H1 (cell line): ENCODE measurements around the gene IL12RB2. TPM values are rescaled to one million over a fixed set of nuclear protein-coding genes. Genes with fewer than 3 reads are reported as not detected.

Experiments used
- CTCF ChIA-PET: fragments of 300-600 bp; sonication (Branson Sonifier 250); formaldehyde crosslinking; loops from one replicate; lab custom pipeline; 2021; ENCODE audit not compliant: partially characterized antibody; lab: Charles Lee
- POLR2A ChIA-PET: fragments of 300-600 bp; sonication (Branson Sonifier 250); formaldehyde crosslinking; loops from one replicate; lab custom pipeline; 2021; ENCODE audit warnings: inconsistent platforms; ENCODE audit not compliant: partially characterized antibody; lab: Charles Lee
- DNase-seq, 2 experiments: peaks; one replicate each; pipeline versions ENCODE4 v3.0.0 to v3.0.0-alpha.2; 2010 to 2022; ENCODE audit warnings: low spot score in 2 of 2, low read depth in 1 of 2, mixed read lengths in 1 of 2
- FAIRE-seq: peaks from 2 replicates; lab custom pipeline; 2011; peaks lifted over from hg19 to GRCh38; lab: Jason Lieb, UNC
- H2AFZ ChIP-seq: 2 replicates; pipeline ENCODE4 v1.8.1; 2012; ENCODE audit warnings: low read length, inconsistent platforms
- H2AK5ac ChIP-seq: 2 replicates; pipeline ENCODE4 v1.6.1; 2013; ENCODE audit warnings: low read depth, low read length
- H2BK120ac ChIP-seq: replicated peaks from 2 replicates; pipeline ENCODE3; 2013; ENCODE audit warnings: low read depth, low read length, inconsistent platforms
- H2BK12ac ChIP-seq: 2 replicates; pipeline ENCODE4 v1.6.1; 2013; ENCODE audit warnings: low read depth, low read length
- H2BK15ac ChIP-seq: 2 replicates; pipeline ENCODE4 v1.6.1; 2013; ENCODE audit warnings: low read length
- H2BK20ac ChIP-seq: 2 replicates; pipeline ENCODE4 v1.6.1; 2013; ENCODE audit warnings: low read length
- H2BK5ac ChIP-seq: 2 replicates; pipeline ENCODE4 v1.6.1; 2013; ENCODE audit warnings: low read depth, low read length
- H3K14ac ChIP-seq: 2 replicates; pipeline ENCODE4 v1.6.1; 2013; ENCODE audit warnings: inconsistent platforms; ENCODE audit not compliant: insufficient read length
- H3K18ac ChIP-seq: 2 replicates; pipeline ENCODE4 v1.6.1; 2013; ENCODE audit warnings: low read length; ENCODE audit errors: extremely low read depth
- H3K23ac ChIP-seq: 2 replicates; pipeline ENCODE4 v1.6.1; 2013; ENCODE audit warnings: inconsistent platforms; ENCODE audit not compliant: insufficient read length
- H3K23me2 ChIP-seq: 2 replicates; pipeline ENCODE4 v1.6.1; 2013; ENCODE audit warnings: low read depth, low read length
- H3K27ac ChIP-seq: 2 replicates; pipeline ENCODE4 v1.6.1; 2011; ENCODE audit warnings: low read depth, low read length, inconsistent platforms
- H3K27me3 ChIP-seq, 4 experiments: replicated peaks in 1 of 4; 1 replicate in 1 of 4; 2 replicates in 3 of 4; pipeline versions ENCODE4 v1.6.1 to v1.8.1; 2011 to 2013; ENCODE audit warnings: low read length in 3 of 4, mild to moderate bottlenecking in 3 of 4, inconsistent platforms in 2 of 4, mixed read lengths in 2 of 4, moderate library complexity in 1 of 4; ENCODE audit not compliant: control insufficient read depth in 3 of 4, insufficient read depth in 3 of 4; ENCODE audit errors: extremely low read depth in 1 of 4
- H3K36me3 ChIP-seq, 4 experiments: 2 replicates each; pipeline versions ENCODE4 v1.6.1 to v1.8.1; 2011 to 2013; ENCODE audit warnings: mild to moderate bottlenecking in 4 of 4, low read length in 3 of 4, moderate library complexity in 2 of 4, control low read depth in 1 of 4, inconsistent platforms in 1 of 4; ENCODE audit not compliant: insufficient read depth in 4 of 4, control insufficient read depth in 2 of 4
- H3K4ac ChIP-seq: replicated peaks from 2 replicates; pipeline ENCODE3; 2013; ENCODE audit warnings: low read length, low read depth, mixed read lengths, inconsistent platforms; ENCODE audit not compliant: insufficient read length
- H3K4me1 ChIP-seq, 4 experiments: replicated peaks in 1 of 4; 1 replicate in 1 of 4; 2 replicates in 3 of 4; pipeline versions ENCODE4 v1.6.1 to v1.8.1; 2011 to 2013; ENCODE audit warnings: low read length in 3 of 4, inconsistent platforms in 2 of 4, mixed read lengths in 1 of 4; ENCODE audit not compliant: insufficient read depth in 4 of 4, control insufficient read depth in 3 of 4
- H3K4me2 ChIP-seq, 2 experiments: 2 replicates each; pipeline versions ENCODE4 v1.6.1 to v1.8.1; 2011 to 2013; ENCODE audit warnings: low read depth in 2 of 2, low read length in 2 of 2, control low read depth in 1 of 2, inconsistent platforms in 1 of 2, mild to moderate bottlenecking in 1 of 2; ENCODE audit not compliant: insufficient read depth in 1 of 2
- H3K4me3 ChIP-seq, 4 experiments: fragments of 200-600, 300-600 bp in 1 of 4; sonication (generic), shearing (Covaris generic), sonication (Bioruptor Twin) in 1 of 4; 2 replicates each; pipeline versions ENCODE4 v1.5.1 to v1.8.1; 2011 to 2016; ENCODE audit warnings: low read length in 4 of 4, low read depth in 3 of 4, control low read depth in 2 of 4, inconsistent platforms in 2 of 4, mild to moderate bottlenecking in 2 of 4, mixed read lengths in 1 of 4, moderate library complexity in 1 of 4; ENCODE audit not compliant: insufficient read depth in 2 of 4; ENCODE audit errors: extremely low read depth in 1 of 4
- H3K56ac ChIP-seq: replicated peaks from 2 replicates; pipeline ENCODE3; 2013; ENCODE audit warnings: low read depth, mild to moderate bottlenecking, mixed read lengths, low read length, inconsistent platforms; ENCODE audit not compliant: insufficient read length
- H3K79me1 ChIP-seq: 2 replicates; pipeline ENCODE4 v1.6.1; 2013; ENCODE audit warnings: low read depth, low read length, control low read depth
- H3K79me2 ChIP-seq, 2 experiments: 2 replicates each; pipeline versions ENCODE4 v1.6.1 to v1.8.1; 2012 to 2013; ENCODE audit warnings: low read length in 2 of 2, mild to moderate bottlenecking in 2 of 2, inconsistent platforms in 1 of 2; ENCODE audit not compliant: insufficient read depth in 2 of 2, control insufficient read depth in 1 of 2
- H3K9ac ChIP-seq, 4 experiments: replicated peaks in 1 of 4; 1 replicate in 1 of 4; 2 replicates in 3 of 4; pipeline versions ENCODE4 v1.6.1 to v1.8.1; 2011 to 2013; ENCODE audit warnings: low read depth in 3 of 4, low read length in 3 of 4, control low read depth in 2 of 4, mild to moderate bottlenecking in 2 of 4, moderate library complexity in 2 of 4, inconsistent platforms in 1 of 4; ENCODE audit errors: extremely low read depth in 1 of 4
- H3K9me3 ChIP-seq, 2 experiments: 2 replicates each; pipeline versions ENCODE4 v1.6.1 to v1.8.1; 2012 to 2013; ENCODE audit warnings: mild to moderate bottlenecking in 2 of 2, moderate library complexity in 2 of 2, control low read depth in 1 of 2, inconsistent platforms in 1 of 2, low read depth in 1 of 2, low read length in 1 of 2, mixed read lengths in 1 of 2; ENCODE audit not compliant: insufficient read depth in 2 of 2
- H4K20me1 ChIP-seq, 2 experiments: replicated peaks in 1 of 2; 2 replicates each; pipeline versions ENCODE3 to v1.8.1; 2011 to 2013; ENCODE audit warnings: inconsistent platforms in 2 of 2, low read length in 2 of 2, mild to moderate bottlenecking in 1 of 2; ENCODE audit not compliant: insufficient read depth in 2 of 2, control insufficient read depth in 1 of 2
- H4K5ac ChIP-seq: 2 replicates; pipeline ENCODE4 v1.6.1; 2013; ENCODE audit warnings: low read length, low read depth, mixed read lengths, inconsistent platforms; ENCODE audit not compliant: insufficient read length
- H4K8ac ChIP-seq: 2 replicates; pipeline ENCODE4 v1.8.0; 2013; ENCODE audit warnings: mild to moderate bottlenecking, moderate library complexity, low read length, inconsistent platforms; ENCODE audit not compliant: insufficient read depth; ENCODE audit errors: extremely low read depth
- H4K91ac ChIP-seq: replicated peaks from 2 replicates; pipeline ENCODE3; 2013; ENCODE audit warnings: low read length, mixed read lengths, inconsistent platforms; ENCODE audit not compliant: insufficient read length
- ATF2 ChIP-seq: IDR thresholded peaks from 2 replicates; pipeline ENCODE4 v1.6.1; 2012; ENCODE audit warnings: low read length, inconsistent platforms
- ATF3 ChIP-seq: IDR thresholded peaks from 2 replicates; pipeline ENCODE4 v1.6.1; 2011; ENCODE audit warnings: low read depth, mild to moderate bottlenecking, low read length; ENCODE audit not compliant: insufficient read depth
- CHD1 ChIP-seq: IDR thresholded peaks from 2 replicates; pipeline ENCODE4 v1.6.1; 2012; ENCODE audit warnings: low read depth, low read length, improper control_type of control experiment
- CHD2 ChIP-seq: IDR thresholded peaks from 2 replicates; pipeline ENCODE4 v1.6.1; 2012; ENCODE audit warnings: low read length, improper control_type of control experiment
- EZH2 ChIP-seq: fragments of 200-600 bp; sonication (generic); IDR thresholded peaks from 2 replicates; pipeline ENCODE4 v1.7.1; 2012; ENCODE audit warnings: low read depth, mild to moderate bottlenecking, moderate library complexity, low read length, inconsistent platforms; ENCODE audit not compliant: severe bottlenecking
- POU5F1 ChIP-seq: IDR thresholded peaks from 2 replicates; pipeline ENCODE4 v1.6.1; 2011; ENCODE audit warnings: low read depth, mild to moderate bottlenecking, low read length, moderate library complexity
- SIN3A ChIP-seq, 2 experiments: IDR thresholded peaks in 1 of 2; conservative IDR thresholded peaks in 1 of 2; 2 replicates each; pipeline ENCODE4 v1.6.1; 2011 to 2012; ENCODE audit warnings: low read length in 2 of 2, improper control_type of control experiment in 1 of 2, low read depth in 1 of 2, mild to moderate bottlenecking in 1 of 2
- SP1 ChIP-seq: IDR thresholded peaks from 2 replicates; pipeline ENCODE4 v1.6.1; 2011; ENCODE audit warnings: low read depth, low read length
- TEAD4 ChIP-seq: IDR thresholded peaks from 2 replicates; pipeline ENCODE4 v1.6.1; 2012; ENCODE audit warnings: low read depth, low read length, inconsistent platforms, mixed read lengths
- ZNF274 ChIP-seq: IDR thresholded peaks from 2 replicates; pipeline ENCODE4 v1.7.0; 2012; ENCODE audit warnings: low read length, borderline replicate concordance; ENCODE audit errors: extremely low read depth
- WGBS, 2 experiments: shearing (Covaris generic) in 1 of 2; methylation state at CpG; one replicate each; pipeline versions ENCODE4 v1.1.6 to v1.1.7; 2013 to 2015; ENCODE audit warnings: low lambda C conversion rate in 2 of 2, mixed read lengths in 2 of 2, inconsistent platforms in 1 of 2, low coverage in 1 of 2, missing lambda C conversion rate in 1 of 2; ENCODE audit not compliant: insufficient replicate concordance in 2 of 2, insufficient coverage in 1 of 2, insufficient read length in 1 of 2; ENCODE audit errors: extremely low coverage in 1 of 2, missing lambda C conversion rate in 1 of 2; 5-methylcytosine and 5-hydroxymethylcytosine counted together
- polyA plus RNA-seq, 7 experiments: library from polyadenylated mRNA; depleted of rRNA in 3 of 7; stranded (reverse) in 5 of 7; unstranded in 2 of 7; fragments of >200 nt in 5 of 7; fragments of 200-250 nt in 2 of 7; gene quantifications; 1 replicate in 5 of 7; 2 replicates in 1 of 7; 4 replicates in 1 of 7; pipeline versions ENCODE4 v1.2.1 to v1.2.3, GENCODE V29; 2011 to 2013; ENCODE audit warnings: missing spikeins in 2 of 7, mixed read lengths in 2 of 7
- total RNA-seq: library from RNA; stranded (reverse); fragmentation: NEBNext Ultra II Directional; extraction: Animal tissue kit (Norgen Biotek cat#: 25700); gene quantifications from 2 replicates; pipeline ENCODE4 v1.2.1, GENCODE V29; 2021

IL12RB2 gene
- total and polyA plus RNA-seq, 2 of the 8 experiments (the other 6 are each of a cell fraction or from before 2014, with no cell fraction given): 1.4 TPM

- no peak for FAIRE-seq
- Histone ChIP-seq H3K36me3 (no peaks in the 10 kb centered on the region), H2AK5ac (no peak overlapping the region), H3K4me3 (no peak overlapping the region), H3K79me2 (no peaks in the 10 kb centered on the region), H4K5ac (no peak overlapping the region), H2BK120ac (no peak overlapping the region), H3K56ac (no peak overlapping the region), H2BK15ac (no peak overlapping the region), H3K79me1 (no peaks in the 10 kb centered on the region), H3K4me1 (peaks cover 0 to 3% (median 0%) of the 10 kb centered on the region in 4 experiments; a peak in 1 of 7 replicates), H4K8ac (no peak overlapping the region), H4K91ac (no peak overlapping the region), H3K14ac (no peak overlapping the region), H4K20me1 (no peaks in the 10 kb centered on the region), H3K4ac (peak overlapping the region; percentile 2), H3K23me2 (no peaks in the 10 kb centered on the region; the same call in 1 of the 2 replicates), H2BK5ac (no peak overlapping the region), H3K27me3 (no peaks in the 10 kb centered on the region), H3K23ac (no peak overlapping the region), H3K9ac (no peak overlapping the region), H3K18ac (peak overlapping the region; percentile 71; the same call in 1 of the 2 replicates), H3K4me2 (no peak overlapping the region), H2AFZ (no peak overlapping the region), H3K27ac (no peak overlapping the region), H3K9me3 (no peaks in the 10 kb centered on the region; a peak in 1 of 4 replicates), H2BK12ac (no peak overlapping the region), H2BK20ac (0 out of 2 replicates have a peak overlapping the region, but pooled peaks have one; percentile 41)
- POLR2A ChIA-PET: no interaction called here
- DNase-seq: no peak
- WGBS, 2 experiments: 91% methylated on average over 8 of the region's 8 CpGs; no CpG with 5 or more reads in 1 of the 2 experiments
- CTCF ChIA-PET: interaction anchor here (0.7 to 3.9 kb wide), 8 partner anchors 9 to 184 kb away, joined by 3 to 11 read pairs (median 4); no protein-coding TSS in a partner anchor
- TF ChIP-seq TEAD4 (no peak), ATF2 (no peak), CHD1 (no peak), EZH2 (no peak), SIN3A (conservative IDR thresholded peaks at IDR 0.05 in 1 of 2, IDR thresholded peaks at IDR 0.05 in 1 of 2; ENCODE audit: low read depth in 1 of 2, low read length in 2 of 2) (no peak), SP1 (no peak), POU5F1 (no peak), ZNF274 (no peak), CHD2 (no peak), ATF3 (no peak)
These were observed 8.7 kb downstream of the IL12RB2 start for GRCh38 chr1:67316180-67316902.
